GM23338 (cell line): Measurements from ENCODE around the gene XPC. TPM values are rescaled to one million over a fixed set of nuclear protein-coding genes. Genes with fewer than 3 reads are reported as not detected.
"Not testable (repeated sequence)": the region's sequence is repeated elsewhere in the genome, so short reads cannot be mapped to it uniquely, and the experiment has no call there.

Experiments
- ATAC-seq: fragments of 200-7000 bp; cut with Tn5 transposase; 3 replicates; pipeline ENCODE4 v1.9.1; 2020
- DNase-seq: peaks from one replicate; pipeline ENCODE4 v3.0.0-alpha.2; 2015; ENCODE audit warnings: low spot score
- H2AFZ ChIP-seq: fragments of 200-600 bp; sonication (generic); 2 replicates; pipeline ENCODE4 v1.8.0; 2016; ENCODE audit warnings: antibody characterized with exemption, mild to moderate bottlenecking, moderate library complexity
- H3F3A ChIP-seq: fragments of 200-600 bp; sonication (generic); replicated peaks from 2 replicates; pipeline ENCODE4 v1.8.0; 2017; ENCODE audit warnings: antibody characterized with exemption, mixed run types, low read depth
- H3K27ac ChIP-seq: fragments of 200-600 bp; sonication (generic); 2 replicates; pipeline ENCODE4 v1.6.1; 2016; ENCODE audit warnings: low read depth
- H3K27me3 ChIP-seq: fragments of 200-600 bp; sonication (generic); 2 replicates; pipeline ENCODE4 v1.8.0; 2016; ENCODE audit warnings: mild to moderate bottlenecking, mixed run types, moderate library complexity; ENCODE audit not compliant: insufficient read depth
- H3K36me3 ChIP-seq: fragments of 200-600 bp; sonication (generic); 2 replicates; pipeline ENCODE4 v1.8.0; 2016; ENCODE audit warnings: mild to moderate bottlenecking; ENCODE audit not compliant: insufficient read depth
- H3K4me1 ChIP-seq: fragments of 200-600 bp; sonication (generic); 2 replicates; pipeline ENCODE4 v1.8.0; 2016; ENCODE audit warnings: mild to moderate bottlenecking, moderate library complexity; ENCODE audit not compliant: insufficient read depth
- H3K4me2 ChIP-seq: fragments of 200-600 bp; sonication (generic); 2 replicates; pipeline ENCODE4 v1.7.1; 2017; ENCODE audit warnings: mixed run types
- H3K4me3 ChIP-seq: fragments of 200-600 bp; sonication (generic); 2 replicates; pipeline ENCODE4 v1.6.1; 2016; ENCODE audit warnings: mixed run types
- H3K79me2 ChIP-seq: fragments of 200-600 bp; sonication (generic); replicated peaks from 2 replicates; pipeline ENCODE4 v1.8.0; 2017; ENCODE audit warnings: mild to moderate bottlenecking; ENCODE audit not compliant: insufficient read depth
- H3K9me2 ChIP-seq: fragments of 200-600 bp; sonication (generic); 2 replicates; pipeline ENCODE4 v1.8.0; 2017; ENCODE audit not compliant: insufficient read depth
- H4K20me1 ChIP-seq: fragments of 200-600 bp; sonication (generic); replicated peaks from 2 replicates; pipeline ENCODE4 v1.8.0; 2017; ENCODE audit warnings: mild to moderate bottlenecking; ENCODE audit not compliant: insufficient read depth
- H3K27ac Mint-ChIP-seq: 2 replicates; pipeline ENCODE4 v1.8.0; 2020; ENCODE audit warnings: inconsistent platforms, mild to moderate bottlenecking, moderate library complexity, mixed read lengths
- H3K27me3 Mint-ChIP-seq: 3 replicates; pipeline ENCODE4 v1.8.0; 2022; ENCODE audit warnings: low read depth, mild to moderate bottlenecking, moderate library complexity, mixed read lengths, inconsistent platforms; ENCODE audit not compliant: insufficient read depth, poor library complexity
- H3K36me3 Mint-ChIP-seq: 3 replicates; pipeline ENCODE4 v1.8.0; 2021; ENCODE audit warnings: low read depth, mild to moderate bottlenecking, inconsistent platforms, moderate library complexity, mixed read lengths
- H3K4me1 Mint-ChIP-seq: 3 replicates; pipeline ENCODE4 v1.8.0; 2020; ENCODE audit warnings: mild to moderate bottlenecking, inconsistent platforms, mixed read lengths
- H3K4me3 Mint-ChIP-seq: 3 replicates; pipeline ENCODE4 v1.8.0; 2021; ENCODE audit warnings: moderate library complexity, mild to moderate bottlenecking, inconsistent platforms, mixed read lengths
- H3K9me3 Mint-ChIP-seq: 3 replicates; pipeline ENCODE4 v1.8.0; 2020; ENCODE audit warnings: moderate library complexity, mild to moderate bottlenecking, inconsistent platforms, mixed read lengths
- STAT1 ChIP-seq: IDR thresholded peaks from one replicate; pipeline ENCODE4 v1.6.1; 2016; ENCODE audit warnings: antibody characterized with exemption; ENCODE audit not compliant: unreplicated experiment
- polyA plus RNA-seq: library from polyadenylated mRNA; unstranded; fragments of >200 nt; fragmentation: Nextera tagmentation; extraction: Ambion mirVana; gene quantifications from 2 replicates; pipeline ENCODE4 v1.2.1, GENCODE V29; 2016
- total RNA-seq: library from RNA; depleted of rRNA; stranded (reverse); fragments of >200 nt; shearing (Covaris generic); gene quantifications from 2 replicates; pipeline ENCODE4 v1.2.3, GENCODE V29; 2014
- TF ChIP-seq, protein P1 (sequence below): fragments of 250-450 bp; sonication (Bioruptor Pico); IDR thresholded peaks from 2 replicates; pipeline ENCODE4 v1.5.0; 2020; ENCODE audit warnings: mild to moderate bottlenecking, moderate library complexity
- TF ChIP-seq, protein P2 (sequence below): IDR thresholded peaks from 2 replicates; pipeline ENCODE4 v1.6.1; 2016; ENCODE audit warnings: antibody characterized with exemption

Gene XPC
- total and polyA plus RNA-seq, 2 experiments from 2014 or later, result 34.9 to 41.5 TPM

DNA sequence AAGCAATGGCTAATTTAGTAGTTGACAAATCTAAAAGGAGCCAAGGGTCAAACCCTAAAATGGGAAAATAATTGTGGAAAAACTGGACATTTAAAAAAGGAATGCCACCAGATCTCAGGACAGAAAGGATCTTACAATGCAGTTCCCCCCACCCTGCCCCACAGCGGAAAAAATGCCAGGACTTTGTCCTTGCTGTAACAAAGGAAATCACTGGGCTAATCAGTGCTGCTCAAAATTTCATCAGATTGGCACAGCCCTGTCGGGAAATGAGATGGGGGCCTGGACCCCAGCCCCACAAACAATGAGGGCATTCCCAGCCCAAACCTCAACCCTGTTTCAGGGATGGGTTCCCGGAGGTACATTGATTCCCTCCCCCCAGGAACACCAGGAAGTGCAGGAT is 48.0 kb upstream of the XPC start:
- H3K27me3 Mint-ChIP-seq, H3K36me3 ChIP-seq, H3K27me3 ChIP-seq, H4K20me1 ChIP-seq, H3K4me3 ChIP-seq, H3K79me2 ChIP-seq, H3K27ac Mint-ChIP-seq, H3K4me3 Mint-ChIP-seq, H3K27ac ChIP-seq, H3F3A ChIP-seq, H3K4me1 ChIP-seq, H3K4me2 ChIP-seq, DNase-seq, H3K36me3 Mint-ChIP-seq, ATAC-seq: not testable (repeated sequence)
- peaks cover 10% of the 10 kb centered on the region; the same call in 1 of the 2 replicates for H3K9me2 ChIP-seq
- peaks cover 12% of the 10 kb centered on the region; the same call in 2 of the 3 replicates for H3K9me3 Mint-ChIP-seq
- peaks cover 30% of the 10 kb centered on the region for H3K4me1 Mint-ChIP-seq
- peak overlapping the region; percentile 47 for H2AFZ ChIP-seq

- Histone ChIP-seq H3K27ac (no peak overlapping the region), H3K79me2 (no peaks in the 10 kb centered on the region), H3K4me3 (no peak overlapping the region), H3K36me3 (no peaks in the 10 kb centered on the region; the same call in 1 of the 2 replicates), H3K9me2 (0 out of 2 replicates have a peak, but pooled peaks cover 7% of the 10 kb centered on the region), H4K20me1 (no peaks in the 10 kb centered on the region), H3K4me2 (no peak overlapping the region), H3K27me3 (no peaks in the 10 kb centered on the region), H3F3A (no peaks in the 10 kb centered on the region), H2AFZ (no peak overlapping the region), H3K4me1 (peaks cover 5% of the 10 kb centered on the region)
- Mint-ChIP-seq H3K9me3 (peaks cover 18% of the 10 kb centered on the region), H3K27ac (no peak overlapping the region), H3K36me3 (0 out of 3 replicates have a peak, but pooled peaks cover 3% of the 10 kb centered on the region), H3K4me1 (peaks cover 30% of the 10 kb centered on the region), H3K27me3 (peaks cover 2% of the 10 kb centered on the region), H3K4me3 (no peak overlapping the region)
- no peak for ATAC-seq
- no peak for TF ChIP-seq STAT1
- TF ChIP-seq, protein P1, sequence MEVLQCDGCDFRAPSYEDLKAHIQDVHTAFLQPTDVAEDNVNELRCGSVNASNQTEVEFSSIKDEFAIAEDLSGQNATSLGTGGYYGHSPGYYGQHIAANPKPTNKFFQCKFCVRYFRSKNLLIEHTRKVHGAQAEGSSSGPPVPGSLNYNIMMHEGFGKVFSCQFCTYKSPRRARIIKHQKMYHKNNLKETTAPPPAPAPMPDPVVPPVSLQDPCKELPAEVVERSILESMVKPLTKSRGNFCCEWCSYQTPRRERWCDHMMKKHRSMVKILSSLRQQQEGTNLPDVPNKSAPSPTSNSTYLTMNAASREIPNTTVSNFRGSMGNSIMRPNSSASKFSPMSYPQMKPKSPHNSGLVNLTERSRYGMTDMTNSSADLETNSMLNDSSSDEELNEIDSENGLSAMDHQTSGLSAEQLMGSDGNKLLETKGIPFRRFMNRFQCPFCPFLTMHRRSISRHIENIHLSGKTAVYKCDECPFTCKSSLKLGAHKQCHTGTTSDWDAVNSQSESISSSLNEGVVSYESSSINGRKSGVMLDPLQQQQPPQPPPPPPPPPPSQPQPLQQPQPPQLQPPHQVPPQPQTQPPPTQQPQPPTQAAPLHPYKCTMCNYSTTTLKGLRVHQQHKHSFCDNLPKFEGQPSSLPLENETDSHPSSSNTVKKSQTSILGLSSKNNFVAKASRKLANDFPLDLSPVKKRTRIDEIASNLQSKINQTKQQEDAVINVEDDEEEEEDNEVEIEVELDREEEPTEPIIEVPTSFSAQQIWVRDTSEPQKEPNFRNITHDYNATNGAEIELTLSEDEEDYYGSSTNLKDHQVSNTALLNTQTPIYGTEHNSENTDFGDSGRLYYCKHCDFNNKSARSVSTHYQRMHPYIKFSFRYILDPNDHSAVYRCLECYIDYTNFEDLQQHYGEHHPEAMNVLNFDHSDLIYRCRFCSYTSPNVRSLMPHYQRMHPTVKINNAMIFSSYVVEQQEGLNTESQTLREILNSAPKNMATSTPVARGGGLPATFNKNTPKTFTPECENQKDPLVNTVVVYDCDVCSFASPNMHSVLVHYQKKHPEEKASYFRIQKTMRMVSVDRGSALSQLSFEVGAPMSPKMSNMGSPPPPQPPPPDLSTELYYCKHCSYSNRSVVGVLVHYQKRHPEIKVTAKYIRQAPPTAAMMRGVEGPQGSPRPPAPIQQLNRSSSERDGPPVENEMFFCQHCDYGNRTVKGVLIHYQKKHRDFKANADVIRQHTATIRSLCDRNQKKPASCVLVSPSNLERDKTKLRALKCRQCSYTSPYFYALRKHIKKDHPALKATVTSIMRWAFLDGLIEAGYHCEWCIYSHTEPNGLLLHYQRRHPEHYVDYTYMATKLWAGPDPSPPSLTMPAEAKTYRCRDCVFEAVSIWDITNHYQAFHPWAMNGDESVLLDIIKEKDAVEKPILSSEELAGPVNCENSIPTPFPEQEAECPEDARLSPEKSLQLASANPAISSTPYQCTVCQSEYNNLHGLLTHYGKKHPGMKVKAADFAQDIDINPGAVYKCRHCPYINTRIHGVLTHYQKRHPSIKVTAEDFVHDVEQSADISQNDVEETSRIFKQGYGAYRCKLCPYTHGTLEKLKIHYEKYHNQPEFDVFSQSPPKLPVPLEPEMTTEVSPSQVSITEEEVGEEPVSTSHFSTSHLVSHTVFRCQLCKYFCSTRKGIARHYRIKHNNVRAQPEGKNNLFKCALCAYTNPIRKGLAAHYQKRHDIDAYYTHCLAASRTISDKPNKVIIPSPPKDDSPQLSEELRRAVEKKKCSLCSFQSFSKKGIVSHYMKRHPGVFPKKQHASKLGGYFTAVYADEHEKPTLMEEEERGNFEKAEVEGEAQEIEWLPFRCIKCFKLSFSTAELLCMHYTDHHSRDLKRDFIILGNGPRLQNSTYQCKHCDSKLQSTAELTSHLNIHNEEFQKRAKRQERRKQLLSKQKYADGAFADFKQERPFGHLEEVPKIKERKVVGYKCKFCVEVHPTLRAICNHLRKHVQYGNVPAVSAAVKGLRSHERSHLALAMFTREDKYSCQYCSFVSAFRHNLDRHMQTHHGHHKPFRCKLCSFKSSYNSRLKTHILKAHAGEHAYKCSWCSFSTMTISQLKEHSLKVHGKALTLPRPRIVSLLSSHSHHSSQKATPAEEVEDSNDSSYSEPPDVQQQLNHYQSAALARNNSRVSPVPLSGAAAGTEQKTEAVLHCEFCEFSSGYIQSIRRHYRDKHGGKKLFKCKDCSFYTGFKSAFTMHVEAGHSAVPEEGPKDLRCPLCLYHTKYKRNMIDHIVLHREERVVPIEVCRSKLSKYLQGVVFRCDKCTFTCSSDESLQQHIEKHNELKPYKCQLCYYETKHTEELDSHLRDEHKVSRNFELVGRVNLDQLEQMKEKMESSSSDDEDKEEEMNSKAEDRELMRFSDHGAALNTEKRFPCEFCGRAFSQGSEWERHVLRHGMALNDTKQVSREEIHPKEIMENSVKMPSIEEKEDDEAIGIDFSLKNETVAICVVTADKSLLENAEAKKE, result no peak
- TF ChIP-seq, protein P2, sequence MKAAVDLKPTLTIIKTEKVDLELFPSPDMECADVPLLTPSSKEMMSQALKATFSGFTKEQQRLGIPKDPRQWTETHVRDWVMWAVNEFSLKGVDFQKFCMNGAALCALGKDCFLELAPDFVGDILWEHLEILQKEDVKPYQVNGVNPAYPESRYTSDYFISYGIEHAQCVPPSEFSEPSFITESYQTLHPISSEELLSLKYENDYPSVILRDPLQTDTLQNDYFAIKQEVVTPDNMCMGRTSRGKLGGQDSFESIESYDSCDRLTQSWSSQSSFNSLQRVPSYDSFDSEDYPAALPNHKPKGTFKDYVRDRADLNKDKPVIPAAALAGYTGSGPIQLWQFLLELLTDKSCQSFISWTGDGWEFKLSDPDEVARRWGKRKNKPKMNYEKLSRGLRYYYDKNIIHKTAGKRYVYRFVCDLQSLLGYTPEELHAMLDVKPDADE, result no peak
- DNase-seq, result no peak
Observed at GRCh38 chr3:14225421-14225820, 47.0 kb upstream of the XPC start.
